HG03066 (cell line): ENCODE data around the gene ABTB1.

ENCODE experiments used
- ATAC-seq: cut with Tn5 transposase; IDR thresholded peaks from one replicate; pipeline ENCODE4 v1.9.1; 2021; ENCODE audit warnings: low read depth; ENCODE audit not compliant: unreplicated experiment

The ABTB1 gene

GRCh38 chr3:127672429-127673190 is at the start of gene ABTB1:
ABTB1 (plus strand) TSS chr3:127672952; CDS start chr3:127673026, 74 bp downstream.
- ATAC-seq = peak; percentile 68

- no peak for ATAC-seq
Measured at GRCh38 chr3:127624063-127624462, 48.7 kb upstream of the ABTB1 start.

- no peak for ATAC-seq
Measured at GRCh38 chr3:127625821-127626220, 46.9 kb upstream of the ABTB1 start.

- no peak for ATAC-seq
Measured at GRCh38 chr3:127628426-127628787, 44.3 kb upstream of the ABTB1 start.

- no peak for ATAC-seq
Measured at GRCh38 chr3:127628788-127629466, 43.8 kb upstream of the ABTB1 start, which contains the start of gene PODXL2. PODXL2 (plus strand) TSS chr3:127629185; CDS start chr3:127629220, 35 bp downstream.

- no peak for ATAC-seq
Measured at GRCh38 chr3:127629467-127630403, 43.0 kb upstream of the ABTB1 start.

- ATAC-seq = no peak
Measured at GRCh38 chr3:127630811-127631714, 41.7 kb upstream of the ABTB1 start.

GRCh38 chr3:127632035-127632820 is 40.5 kb upstream of the ABTB1 start:
- ATAC-seq = no peak

- ATAC-seq = no peak
Measured at GRCh38 chr3:127634653-127635052, 38.1 kb upstream of the ABTB1 start.

- ATAC-seq = no peak
Measured at GRCh38 chr3:127637546-127637945, 35.2 kb upstream of the ABTB1 start.

- no peak for ATAC-seq
Measured at GRCh38 chr3:127637971-127638370, 34.8 kb upstream of the ABTB1 start.

GRCh38 chr3:127639173-127640041 is 33.3 kb upstream of the ABTB1 start:
- ATAC-seq = no peak

GRCh38 chr3:127640042-127640355 is 32.8 kb upstream of the ABTB1 start:
- ATAC-seq = no peak

GRCh38 chr3:127644641-127645370 is 27.9 kb upstream of the ABTB1 start:
- ATAC-seq = no peak

GRCh38 chr3:127645371-127646015 is 27.3 kb upstream of the ABTB1 start:
- ATAC-seq = no peak

- ATAC-seq = no peak
Measured at GRCh38 chr3:127646501-127647046, 26.2 kb upstream of the ABTB1 start.
